ENCODE measurements around the gene OSBPL2.

- TF ChIP-seq CTCF (IDR thresholded peaks at IDR 0.05): no peak
- no peak for TF ChIP-seq POLR2A (IDR thresholded peaks at IDR 0.05)
Measured at GRCh38 chr20:62272200-62272599, 33.9 kb downstream of the OSBPL2 start.
